GM13977 (cell line): ENCODE measurements around the gene ATAD1.

Source experiments
- DNase-seq: peaks from one replicate; pipeline ENCODE4 v3.0.0; 2012; ENCODE audit warnings: low spot score
- CTCF ChIP-seq: IDR thresholded peaks from 2 replicates; pipeline ENCODE4 v1.5.1; 2012; ENCODE audit warnings: mild to moderate bottlenecking, control low read depth; ENCODE audit not compliant: insufficient read depth; ENCODE audit errors: extremely low read depth, missing control alignments
- in situ Hi-C: fragments of 300-500 bp; cut with MboI; formaldehyde crosslinking; loops from one replicate; pipeline ENCODE4 v1.12.0; 2022; ENCODE audit warnings: low sequenced_read_pairs, low pct_unique_long_range_greater_than_20kb, mixed read lengths, inconsistent platforms; ENCODE audit not compliant: unreplicated experiment

Gene ATAD1

GRCh38 chr10:87712913-87713616, 105.0 kb downstream of the ATAD1 start:
- no peak for TF ChIP-seq CTCF
- no peak for DNase-seq
- in situ Hi-C loops, result no loop called here

GRCh38 chr10:87707254-87707653, 110.8 kb downstream of the ATAD1 start:
- no peak for TF ChIP-seq CTCF
- in situ Hi-C loops, result no loop called here
- DNase-seq, result no peak

DNA sequence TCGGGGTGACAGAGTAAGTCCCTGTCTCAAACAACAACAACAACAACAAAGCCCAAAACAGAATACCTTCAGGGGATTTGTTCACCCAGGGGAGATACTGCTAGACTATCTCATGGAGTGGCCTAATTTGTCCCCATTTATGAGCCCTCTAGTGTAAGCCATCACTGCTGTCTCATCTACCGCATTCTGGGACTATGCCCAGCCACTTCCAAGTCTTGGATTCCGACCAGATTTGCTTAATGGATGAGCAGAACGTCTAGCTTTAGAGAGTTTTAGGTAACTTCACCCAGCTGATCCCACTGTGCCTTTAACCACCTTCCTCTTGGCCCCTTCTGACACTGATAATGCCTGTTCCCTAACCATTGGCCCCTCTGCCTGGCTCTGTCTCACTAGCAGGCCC, 111.3 kb downstream of the ATAD1 start:
- TF ChIP-seq CTCF, result no peak
- in situ Hi-C loops, result no loop called here

DNA sequence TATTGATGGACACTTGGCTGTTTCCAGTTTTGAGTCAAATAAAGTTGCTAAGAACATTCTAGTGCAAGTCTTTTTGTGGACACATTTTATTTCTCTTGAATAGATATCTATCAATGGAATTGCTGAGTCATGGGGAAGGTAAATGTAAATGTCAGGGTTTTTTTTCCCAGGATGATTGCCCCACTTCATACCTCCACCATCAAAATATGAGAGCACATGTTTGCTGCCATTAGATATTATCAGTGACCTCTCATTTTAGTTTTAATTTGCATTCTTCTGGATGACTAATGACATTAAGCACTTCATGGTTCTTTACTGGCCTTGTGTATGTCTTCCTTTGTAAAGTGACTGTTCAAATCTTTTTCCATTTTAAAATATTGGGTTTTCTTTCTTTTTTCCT, 112.7 kb downstream of the ATAD1 start:
- in situ Hi-C loops, result no loop called here
- TF ChIP-seq CTCF, result no peak
- no peak for DNase-seq

More for the DNA sequence above, 111.3 kb downstream of the ATAD1 start:
- no peak for DNase-seq

- in situ Hi-C loops, result no loop called here
- no peak for TF ChIP-seq CTCF
- DNase-seq, result no peak
Observed at GRCh38 chr10:87703771-87704170, 114.3 kb downstream of the ATAD1 start.

- in situ Hi-C loops, result no loop called here
- TF ChIP-seq CTCF, result no peak
Observed at GRCh38 chr10:87702973-87703294, 115.1 kb downstream of the ATAD1 start.

More at GRCh38 chr10:87702973-87703294, 115.1 kb downstream of the ATAD1 start:
- no peak for DNase-seq
